ENCODE results near the gene IQUB. TPM values are rescaled to one million over a fixed set of nuclear protein-coding genes. Genes with fewer than 3 reads are reported as not detected.

The IQUB gene
- total RNA-seq, 4 donors from 2014 or later, result 0.94 to 18.5 (median 7.2) TPM

DNA sequence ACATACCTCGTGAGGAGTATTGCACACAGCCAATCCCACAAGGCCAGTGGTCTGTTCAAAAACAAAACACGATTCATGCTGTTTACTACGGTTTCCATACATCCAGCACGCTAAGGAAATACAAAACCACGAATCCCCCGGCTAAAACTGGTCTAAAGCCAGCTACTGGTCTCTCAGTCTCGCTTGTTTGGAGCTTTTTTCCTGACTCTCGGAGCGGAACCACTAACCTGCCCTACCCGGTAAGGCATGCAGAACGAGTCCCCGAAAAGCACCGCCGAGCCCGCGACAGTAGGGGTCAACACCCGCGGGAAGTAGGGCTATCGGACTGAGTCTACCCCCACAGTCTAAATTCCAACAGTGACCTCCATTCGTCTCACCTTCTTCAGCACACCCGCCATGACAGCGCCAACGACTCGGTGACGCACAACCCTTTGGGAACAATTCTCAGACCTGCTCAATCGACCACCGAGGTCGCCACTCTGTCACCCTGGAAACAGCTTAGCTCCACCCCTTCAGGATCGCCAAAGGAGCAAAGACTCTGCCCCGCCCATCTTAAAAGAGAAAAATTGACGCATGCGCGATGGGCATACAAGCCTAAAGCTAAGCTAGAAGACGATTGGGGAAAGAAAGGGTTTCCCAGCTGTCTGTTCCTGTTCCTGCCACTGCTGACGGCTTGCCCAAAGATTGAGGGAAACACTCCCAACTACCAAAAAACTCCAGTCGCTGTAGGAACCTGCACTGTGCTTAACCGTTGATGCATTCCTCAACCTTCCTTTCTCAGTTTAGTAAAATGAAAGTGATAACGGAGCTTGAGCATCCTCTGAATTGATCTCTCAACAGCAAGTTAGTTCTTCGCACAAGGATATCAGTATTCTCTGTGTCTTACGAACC is 23.2 kb upstream of the IQUB start, which contains the start of gene NDUFA5:
TSS of gene NDUFA5 (minus strand) at position 421 of the 891 bp plus-strand sequence. CDS start at position 398, 23 bp downstream.
- Histone ChIP-seq H3K36me3 (peaks cover 0 to 11% of the 10 kb centered on the region in 2 donors), H3K4me1 (peaks cover 11 to 49% (median 17%) of the 10 kb centered on the region in 3 donors), H3K4me3 (peak within 1 kb of the TSS; percentile 75 to 81), H3K27me3 (no peaks in the 10 kb centered on the region), H3K9me3 (no peaks in the 10 kb centered on the region), H3K27ac (peak within 1 kb of the TSS; percentile 89 to 98 (median 92))
- WGBS, 2 donors (ENCODE audit: low coverage in 1 of 2), result 0% methylated on average over 15 to 30 of the region's 40 CpGs
- ATAC-seq, result peak; percentile 97
- TF ChIP-seq POLR2AphosphoS5 (IDR thresholded peaks at IDR 0.05) (peak; percentile 75), POLR2A (IDR thresholded peaks at IDR 0.05) (peak in 1 of 2 donors; percentile 45)
- TF ChIP-seq, protein P1, sequence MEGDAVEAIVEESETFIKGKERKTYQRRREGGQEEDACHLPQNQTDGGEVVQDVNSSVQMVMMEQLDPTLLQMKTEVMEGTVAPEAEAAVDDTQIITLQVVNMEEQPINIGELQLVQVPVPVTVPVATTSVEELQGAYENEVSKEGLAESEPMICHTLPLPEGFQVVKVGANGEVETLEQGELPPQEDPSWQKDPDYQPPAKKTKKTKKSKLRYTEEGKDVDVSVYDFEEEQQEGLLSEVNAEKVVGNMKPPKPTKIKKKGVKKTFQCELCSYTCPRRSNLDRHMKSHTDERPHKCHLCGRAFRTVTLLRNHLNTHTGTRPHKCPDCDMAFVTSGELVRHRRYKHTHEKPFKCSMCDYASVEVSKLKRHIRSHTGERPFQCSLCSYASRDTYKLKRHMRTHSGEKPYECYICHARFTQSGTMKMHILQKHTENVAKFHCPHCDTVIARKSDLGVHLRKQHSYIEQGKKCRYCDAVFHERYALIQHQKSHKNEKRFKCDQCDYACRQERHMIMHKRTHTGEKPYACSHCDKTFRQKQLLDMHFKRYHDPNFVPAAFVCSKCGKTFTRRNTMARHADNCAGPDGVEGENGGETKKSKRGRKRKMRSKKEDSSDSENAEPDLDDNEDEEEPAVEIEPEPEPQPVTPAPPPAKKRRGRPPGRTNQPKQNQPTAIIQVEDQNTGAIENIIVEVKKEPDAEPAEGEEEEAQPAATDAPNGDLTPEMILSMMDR (IDR thresholded peaks at IDR 0.05), result no peak

DNA sequence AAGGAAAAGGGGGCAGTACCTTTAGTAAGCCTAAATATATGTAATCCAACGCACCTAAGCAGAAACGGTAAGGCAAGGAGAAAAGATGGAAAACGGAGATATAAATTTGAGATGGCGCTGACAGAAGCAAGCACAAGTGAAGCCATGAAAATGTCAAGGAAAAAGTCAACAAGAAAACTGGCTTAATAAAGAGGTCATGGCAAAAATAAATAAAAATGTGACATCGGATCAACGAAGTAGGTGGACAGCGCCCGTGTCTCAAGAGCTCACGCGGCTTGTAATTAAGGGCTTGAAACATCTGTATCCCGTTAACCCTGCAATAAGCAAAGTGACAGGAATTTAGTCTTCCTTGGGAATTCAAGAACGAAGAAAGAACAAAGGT is 22.6 kb upstream of the IQUB start:
- no peaks in the 10 kb centered on the region for H3K9me3 ChIP-seq
- ATAC-seq, result peak; percentile 4
- peaks cover 11 to 49% (median 17%) of the 10 kb centered on the region in 3 donors for H3K4me1 ChIP-seq
- H3K4me3 ChIP-seq, result peak overlapping the region; percentile 75 to 81
- no peak for TF ChIP-seq POLR2A (IDR thresholded peaks at IDR 0.05)
- TF ChIP-seq EP300 (IDR thresholded peaks at IDR 0.05), result no peak
- TF ChIP-seq, protein P1 (IDR thresholded peaks at IDR 0.05), result no peak
- no peak for TF ChIP-seq POLR2AphosphoS5 (IDR thresholded peaks at IDR 0.05)
- WGBS, 2 donors (ENCODE audit: low coverage in 1 of 2), result 1 to 2% methylated on average over 12 of the region's 12 CpGs
- H3K36me3 ChIP-seq, result peaks cover 0 to 17% of the 10 kb centered on the region in 2 donors
- peak overlapping the region; percentile 71 to 94 (median 90) for H3K27ac ChIP-seq
- H3K27me3 ChIP-seq, result no peaks in the 10 kb centered on the region

DNA sequence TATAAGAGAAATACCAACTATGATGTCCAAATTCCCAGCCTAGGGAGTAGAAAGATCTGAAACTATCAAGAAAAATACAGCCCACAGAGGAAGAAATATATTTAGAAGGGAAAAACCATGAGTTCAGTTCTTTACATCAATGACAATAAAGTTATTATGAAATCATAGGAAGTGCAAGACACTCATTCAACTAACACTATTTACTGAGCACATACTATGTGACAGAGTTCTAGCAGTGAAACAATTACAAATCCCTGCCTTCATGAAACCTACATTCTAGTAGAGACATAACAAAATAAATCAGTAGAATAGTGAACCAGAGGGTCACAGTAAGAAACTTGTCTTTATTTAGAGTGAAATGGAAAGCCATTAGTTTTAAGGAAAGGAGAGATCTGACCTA is 21.1 kb upstream of the IQUB start:
- H3K4me3 ChIP-seq, result no peak overlapping the region
- no peaks in the 10 kb centered on the region for H3K9me3 ChIP-seq
- H3K27me3 ChIP-seq, result no peaks in the 10 kb centered on the region
- peaks cover 0 to 28% of the 10 kb centered on the region in 2 donors for H3K36me3 ChIP-seq
- no peak overlapping the region for H3K27ac ChIP-seq
- TF ChIP-seq EP300 (IDR thresholded peaks at IDR 0.05) (no peak), POLR2AphosphoS5 (IDR thresholded peaks at IDR 0.05) (no peak), POLR2A (IDR thresholded peaks at IDR 0.05) (no peak)
- TF ChIP-seq, protein P1 (IDR thresholded peaks at IDR 0.05), result no peak
- peaks cover 11 to 54% (median 17%) of the 10 kb centered on the region in 3 donors for H3K4me1 ChIP-seq
- no peak for ATAC-seq

DNA sequence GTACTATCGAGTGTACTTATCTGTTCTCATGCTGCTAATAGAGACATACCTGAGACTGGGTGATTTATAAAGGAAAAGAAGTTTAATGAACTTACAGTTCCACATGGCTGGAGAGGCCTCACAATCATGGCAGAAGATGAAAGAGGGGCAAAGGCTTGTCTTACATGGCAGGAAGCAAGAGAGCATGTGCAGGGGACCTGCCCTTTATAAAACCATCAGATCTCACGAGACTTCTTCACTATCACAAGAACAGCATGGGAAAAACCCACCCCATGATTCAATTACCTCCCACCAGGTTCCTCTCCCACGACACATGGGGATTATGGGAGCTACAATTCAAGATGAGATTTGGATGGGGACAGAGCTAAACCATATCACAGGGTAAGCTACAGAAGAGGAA is 18.8 kb upstream of the IQUB start:
- Histone ChIP-seq H3K4me3 (no peak overlapping the region), H3K36me3 (peaks cover 0 to 47% of the 10 kb centered on the region in 2 donors), H3K27me3 (no peaks in the 10 kb centered on the region), H3K9me3 (no peaks in the 10 kb centered on the region), H3K4me1 (peaks cover 11 to 57% (median 17%) of the 10 kb centered on the region in 3 donors), H3K27ac (no peak overlapping the region)
- TF ChIP-seq POLR2AphosphoS5 (IDR thresholded peaks at IDR 0.05) (no peak), EP300 (IDR thresholded peaks at IDR 0.05) (no peak), POLR2A (IDR thresholded peaks at IDR 0.05) (no peak)
- TF ChIP-seq, protein P1 (IDR thresholded peaks at IDR 0.05), result no peak
- WGBS, 2 donors (ENCODE audit: low coverage in 1 of 2), result 78 to 84% methylated on average over 2 to 3 of the region's 3 CpGs
- no peak for ATAC-seq
